NCI-H1436 treated with DMSO at 0.1 percent for 48 hours (cell line): Measurements from ENCODE around the gene FAHD2A.
"Not testable (repeated sequence)": the region's sequence is repeated elsewhere in the genome, so short reads cannot be mapped to it uniquely, and the experiment has no call there.

Experiments
- DNase-seq: peaks from one replicate; lab custom pipeline; 2025; lab: John Stamatoyannopoulos, UW

FAHD2A gene

GRCh38 chr2:95435162-95435871, 32.8 kb downstream of the FAHD2A start:
- not testable (repeated sequence) for DNase-seq

- not testable (repeated sequence) for DNase-seq
Observed at GRCh38 chr2:95435872-95436209, 33.3 kb downstream of the FAHD2A start.

- not testable (repeated sequence) for DNase-seq
Observed at GRCh38 chr2:95442474-95443099, 40.1 kb downstream of the FAHD2A start.

GRCh38 chr2:95445317-95445716, 42.8 kb downstream of the FAHD2A start:
- not testable (repeated sequence) for DNase-seq

- DNase-seq = not testable (repeated sequence)
Observed at GRCh38 chr2:95463292-95463691, 60.8 kb downstream of the FAHD2A start.
